Measurements from ENCODE around the gene SLC38A8. TPM values are rescaled to one million over a fixed set of nuclear protein-coding genes. Genes with fewer than 3 reads are reported as not detected.

SLC38A8 gene
- total and polyA plus RNA-seq, 8 donors = 0.08 TPM; not detected in 7

- no peaks in the 10 kb centered on the region for H3K4me1 ChIP-seq
- peaks cover 0 to 25% (median 0%) of the 10 kb centered on the region in 3 donors for H3K27me3 ChIP-seq
- TF ChIP-seq, protein P1, sequence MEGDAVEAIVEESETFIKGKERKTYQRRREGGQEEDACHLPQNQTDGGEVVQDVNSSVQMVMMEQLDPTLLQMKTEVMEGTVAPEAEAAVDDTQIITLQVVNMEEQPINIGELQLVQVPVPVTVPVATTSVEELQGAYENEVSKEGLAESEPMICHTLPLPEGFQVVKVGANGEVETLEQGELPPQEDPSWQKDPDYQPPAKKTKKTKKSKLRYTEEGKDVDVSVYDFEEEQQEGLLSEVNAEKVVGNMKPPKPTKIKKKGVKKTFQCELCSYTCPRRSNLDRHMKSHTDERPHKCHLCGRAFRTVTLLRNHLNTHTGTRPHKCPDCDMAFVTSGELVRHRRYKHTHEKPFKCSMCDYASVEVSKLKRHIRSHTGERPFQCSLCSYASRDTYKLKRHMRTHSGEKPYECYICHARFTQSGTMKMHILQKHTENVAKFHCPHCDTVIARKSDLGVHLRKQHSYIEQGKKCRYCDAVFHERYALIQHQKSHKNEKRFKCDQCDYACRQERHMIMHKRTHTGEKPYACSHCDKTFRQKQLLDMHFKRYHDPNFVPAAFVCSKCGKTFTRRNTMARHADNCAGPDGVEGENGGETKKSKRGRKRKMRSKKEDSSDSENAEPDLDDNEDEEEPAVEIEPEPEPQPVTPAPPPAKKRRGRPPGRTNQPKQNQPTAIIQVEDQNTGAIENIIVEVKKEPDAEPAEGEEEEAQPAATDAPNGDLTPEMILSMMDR (IDR thresholded peaks at IDR 0.05) = no peak
- TF ChIP-seq EP300 (IDR thresholded peaks at IDR 0.05) (no peak), POLR2AphosphoS5 (IDR thresholded peaks at IDR 0.05) (no peak), POLR2A (IDR thresholded peaks at IDR 0.05) (no peak)
- 83 to 91% (median 89%) methylated on average over 6 to 9 of the region's 9 CpGs for WGBS, 5 donors
- no peaks in the 10 kb centered on the region for H3K36me3 ChIP-seq
- no peak for DNase-seq
- peaks cover 7 to 30% (median 23%) of the 10 kb centered on the region in 4 donors for H3K9me3 ChIP-seq
- intact Hi-C loops (cut with DNase I; ENCODE audit: low total_unique reads) = no loop called here
- no peak overlapping the region for H3K27ac ChIP-seq
- H3K4me3 ChIP-seq = no peak overlapping the region
Measured at GRCh38 chr16:84020353-84020752, 22.2 kb downstream of the SLC38A8 start.

DNA sequence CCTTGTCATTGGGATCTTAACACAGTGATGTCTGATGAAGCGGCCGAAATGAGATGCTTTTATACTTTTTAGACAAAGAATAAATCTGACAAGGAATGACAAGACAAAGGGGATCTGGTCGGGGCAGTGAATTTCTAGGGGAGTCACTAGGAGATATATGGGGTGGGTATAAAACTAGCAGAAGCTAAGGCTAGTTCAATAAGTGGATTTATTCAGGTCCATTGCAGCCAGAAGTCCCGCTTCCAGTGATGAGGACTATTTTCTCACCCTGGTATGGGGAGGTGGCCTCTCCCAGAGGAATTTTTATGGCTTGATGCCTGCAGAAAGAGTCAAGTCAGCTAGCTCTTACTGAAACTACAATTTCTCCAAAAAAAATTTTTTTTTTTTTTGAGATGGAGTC lies 23.9 kb downstream of the SLC38A8 start:
- WGBS, 5 donors = 88 to 95% (median 92%) methylated on average over 4 of the region's 4 CpGs
- TF ChIP-seq POLR2AphosphoS5 (IDR thresholded peaks at IDR 0.05) = no peak
- no peak for TF ChIP-seq POLR2A (IDR thresholded peaks at IDR 0.05)
- TF ChIP-seq, protein P1 (IDR thresholded peaks at IDR 0.05) = no peak
- TF ChIP-seq EP300 (IDR thresholded peaks at IDR 0.05) = no peak
- Histone ChIP-seq H3K27ac (no peak overlapping the region), H3K27me3 (peaks cover 0 to 28% (median 0%) of the 10 kb centered on the region in 3 donors), H3K9me3 (peaks cover 7 to 30% (median 23%) of the 10 kb centered on the region in 4 donors), H3K4me1 (peaks cover 0 to 6% (median 0%) of the 10 kb centered on the region in 4 donors), H3K4me3 (no peak overlapping the region), H3K36me3 (no peaks in the 10 kb centered on the region)
- intact Hi-C loops (cut with DNase I; ENCODE audit: low total_unique reads) = no loop called here
- no peak for DNase-seq

DNA sequence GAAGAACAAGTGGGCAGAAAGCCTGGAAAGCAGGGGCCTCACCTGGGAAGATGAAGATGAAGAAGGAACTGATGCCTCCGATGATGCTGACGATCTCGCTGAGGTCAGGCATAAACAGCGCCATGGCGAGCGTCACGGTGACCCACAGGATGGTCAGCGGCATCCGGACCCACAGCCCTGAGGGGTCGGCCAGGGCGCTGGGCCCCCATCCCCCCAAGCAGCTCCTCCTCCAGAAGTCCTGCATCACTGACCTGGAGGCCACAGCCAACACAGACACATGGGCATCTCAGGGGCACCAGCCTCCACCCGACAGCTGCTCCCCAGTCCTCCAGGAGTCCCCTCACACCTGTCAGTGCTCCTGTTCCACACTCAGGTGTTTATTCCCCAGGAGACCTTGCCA lies 26.1 kb downstream of the SLC38A8 start:
- TF ChIP-seq EP300 (IDR thresholded peaks at IDR 0.05) = no peak
- Histone ChIP-seq H3K36me3 (no peaks in the 10 kb centered on the region), H3K27me3 (peaks cover 0 to 24% (median 0%) of the 10 kb centered on the region in 3 donors), H3K9me3 (peaks cover 4 to 22% (median 16%) of the 10 kb centered on the region in 4 donors), H3K27ac (no peak overlapping the region), H3K4me1 (peaks cover 0 to 8% (median 0%) of the 10 kb centered on the region in 4 donors), H3K4me3 (no peak overlapping the region)
- DNase-seq = no peak
- intact Hi-C loops (cut with DNase I; ENCODE audit: low total_unique reads) = no loop called here
- 91 to 96% (median 94%) methylated on average over 11 to 12 of the region's 12 CpGs for WGBS, 5 donors

DNA sequence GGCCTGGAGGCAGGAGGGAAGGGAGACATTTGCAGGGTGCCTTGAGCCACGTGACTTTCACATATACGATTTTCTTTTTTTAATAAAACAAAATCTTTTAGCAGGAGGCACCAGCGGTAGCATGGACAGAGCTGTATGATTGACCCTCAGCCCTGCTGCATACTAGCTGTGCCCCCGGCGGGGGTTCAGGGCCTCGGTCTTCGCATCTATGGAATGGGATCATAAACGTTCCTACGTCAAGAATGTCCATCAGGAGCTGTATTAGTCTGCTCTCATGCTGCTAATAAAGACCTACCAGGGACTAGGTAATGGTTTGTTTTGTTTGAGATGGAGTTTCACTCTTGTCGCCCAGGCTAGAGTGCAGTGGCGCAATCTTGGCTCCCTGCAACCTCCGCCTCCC lies 27.2 kb downstream of the SLC38A8 start:
- peaks cover 0 to 11% (median 6%) of the 10 kb centered on the region in 4 donors for H3K9me3 ChIP-seq
- H3K27ac ChIP-seq = no peak overlapping the region
- peaks cover 0 to 8% (median 0%) of the 10 kb centered on the region in 4 donors for H3K4me1 ChIP-seq
- intact Hi-C loops (cut with DNase I; ENCODE audit: low total_unique reads) = no loop called here
- no peak overlapping the region for H3K4me3 ChIP-seq
- WGBS, 5 donors = 81 to 87% (median 86%) methylated on average over 12 of the region's 12 CpGs
- H3K36me3 ChIP-seq = no peaks in the 10 kb centered on the region
- H3K27me3 ChIP-seq = peaks cover 0 to 24% (median 0%) of the 10 kb centered on the region in 3 donors
- TF ChIP-seq EP300 (IDR thresholded peaks at IDR 0.05) = no peak
- TF ChIP-seq, protein P1 (IDR thresholded peaks at IDR 0.05) = no peak
- TF ChIP-seq POLR2AphosphoS5 (IDR thresholded peaks at IDR 0.05) = no peak
- no peak for TF ChIP-seq POLR2A (IDR thresholded peaks at IDR 0.05)
- DNase-seq = no peak

DNA sequence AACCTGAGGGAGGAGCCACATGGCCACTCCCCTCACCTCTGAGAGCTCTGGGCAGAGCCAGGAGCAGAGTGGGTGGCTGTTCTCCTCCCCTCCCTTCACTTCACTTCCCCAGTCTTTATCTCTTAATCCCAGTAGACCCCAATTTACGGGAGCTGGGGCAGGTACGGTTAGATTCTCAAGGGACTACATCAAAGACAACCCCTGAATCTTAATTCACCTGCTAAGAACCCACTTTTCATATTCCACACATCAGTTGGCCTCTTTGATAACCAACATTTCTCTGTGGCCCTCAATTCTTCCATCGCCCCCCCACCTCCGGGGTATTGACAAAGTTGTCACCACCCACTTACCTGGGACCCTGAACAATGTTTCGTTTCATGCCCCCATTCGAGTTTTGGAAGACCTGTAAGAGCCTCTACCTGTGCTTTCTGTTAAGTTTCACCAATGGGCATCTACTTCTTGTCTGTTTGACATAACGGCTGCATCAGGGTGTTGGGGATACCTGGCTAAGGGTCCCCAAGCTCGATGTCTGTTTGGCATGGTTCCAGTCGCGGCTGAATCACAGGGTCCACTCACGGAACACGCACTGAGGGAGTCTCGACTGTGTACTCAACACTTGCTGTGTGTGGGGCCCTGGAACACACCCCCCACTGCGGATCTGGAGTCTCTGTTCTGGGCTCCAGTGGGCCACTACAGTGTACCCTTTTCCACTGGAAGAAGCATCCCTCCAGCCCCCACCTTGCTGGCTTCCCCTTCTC lies 27.8 kb downstream of the SLC38A8 start:
- intact Hi-C loops (cut with DNase I; ENCODE audit: low total_unique reads) = no loop called here
- Histone ChIP-seq H3K27ac (no peak overlapping the region), H3K36me3 (no peaks in the 10 kb centered on the region), H3K27me3 (peaks cover 0 to 24% (median 0%) of the 10 kb centered on the region in 3 donors), H3K9me3 (peaks cover 0 to 11% (median 4%) of the 10 kb centered on the region in 4 donors), H3K4me3 (no peak overlapping the region), H3K4me1 (peaks cover 0 to 8% (median 0%) of the 10 kb centered on the region in 4 donors)
- 68 to 73% (median 71%) methylated on average over 14 of the region's 14 CpGs for WGBS, 5 donors
- TF ChIP-seq, protein P1 (IDR thresholded peaks at IDR 0.05) = no peak
- TF ChIP-seq POLR2A (IDR thresholded peaks at IDR 0.05) (no peak), EP300 (IDR thresholded peaks at IDR 0.05) (no peak), POLR2AphosphoS5 (IDR thresholded peaks at IDR 0.05) (no peak)
- no peak for DNase-seq
